Measurements from ENCODE around the gene TAPT1.

DNA sequence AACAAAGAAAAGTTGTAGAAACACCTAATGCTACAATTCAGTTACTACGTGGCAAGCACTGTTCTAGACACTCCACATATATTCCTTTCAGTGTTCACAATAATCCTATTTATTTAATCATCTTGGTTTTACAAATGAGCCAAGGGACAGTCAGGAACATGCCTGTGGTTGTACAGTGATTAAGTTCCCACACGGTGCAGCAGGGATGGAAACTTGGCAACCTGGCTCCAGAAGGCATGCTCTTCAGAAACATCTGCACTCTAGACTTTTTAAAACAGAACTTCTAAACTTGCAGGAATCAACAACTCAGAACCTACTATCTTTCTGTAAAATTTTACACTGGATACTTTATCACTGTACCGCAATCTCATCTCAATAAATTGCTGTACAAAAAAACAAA, 32.1 kb downstream of the TAPT1 start:
- TF ChIP-seq, protein P1, sequence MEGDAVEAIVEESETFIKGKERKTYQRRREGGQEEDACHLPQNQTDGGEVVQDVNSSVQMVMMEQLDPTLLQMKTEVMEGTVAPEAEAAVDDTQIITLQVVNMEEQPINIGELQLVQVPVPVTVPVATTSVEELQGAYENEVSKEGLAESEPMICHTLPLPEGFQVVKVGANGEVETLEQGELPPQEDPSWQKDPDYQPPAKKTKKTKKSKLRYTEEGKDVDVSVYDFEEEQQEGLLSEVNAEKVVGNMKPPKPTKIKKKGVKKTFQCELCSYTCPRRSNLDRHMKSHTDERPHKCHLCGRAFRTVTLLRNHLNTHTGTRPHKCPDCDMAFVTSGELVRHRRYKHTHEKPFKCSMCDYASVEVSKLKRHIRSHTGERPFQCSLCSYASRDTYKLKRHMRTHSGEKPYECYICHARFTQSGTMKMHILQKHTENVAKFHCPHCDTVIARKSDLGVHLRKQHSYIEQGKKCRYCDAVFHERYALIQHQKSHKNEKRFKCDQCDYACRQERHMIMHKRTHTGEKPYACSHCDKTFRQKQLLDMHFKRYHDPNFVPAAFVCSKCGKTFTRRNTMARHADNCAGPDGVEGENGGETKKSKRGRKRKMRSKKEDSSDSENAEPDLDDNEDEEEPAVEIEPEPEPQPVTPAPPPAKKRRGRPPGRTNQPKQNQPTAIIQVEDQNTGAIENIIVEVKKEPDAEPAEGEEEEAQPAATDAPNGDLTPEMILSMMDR (tag by site-specific recombination; IDR thresholded peaks at IDR 0.05) = no peak
- TF ChIP-seq ZNF792 (tag by site-specific recombination; IDR thresholded peaks at IDR 0.05) = no peak
- TF ChIP-seq, protein P2, sequence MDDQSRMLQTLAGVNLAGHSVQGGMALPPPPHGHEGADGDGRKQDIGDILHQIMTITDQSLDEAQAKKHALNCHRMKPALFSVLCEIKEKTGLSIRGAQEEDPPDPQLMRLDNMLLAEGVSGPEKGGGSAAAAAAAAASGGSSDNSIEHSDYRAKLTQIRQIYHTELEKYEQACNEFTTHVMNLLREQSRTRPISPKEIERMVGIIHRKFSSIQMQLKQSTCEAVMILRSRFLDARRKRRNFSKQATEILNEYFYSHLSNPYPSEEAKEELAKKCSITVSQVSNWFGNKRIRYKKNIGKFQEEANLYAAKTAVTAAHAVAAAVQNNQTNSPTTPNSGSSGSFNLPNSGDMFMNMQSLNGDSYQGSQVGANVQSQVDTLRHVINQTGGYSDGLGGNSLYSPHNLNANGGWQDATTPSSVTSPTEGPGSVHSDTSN (CRISPR knock-in tag; IDR thresholded peaks at IDR 0.05) = no peak
- no peak for TF ChIP-seq ZBTB20 (tag by site-specific recombination; IDR thresholded peaks at IDR 0.05)
- no peak for TF ChIP-seq ZBTB48 (tag by site-specific recombination; IDR thresholded peaks at IDR 0.05)
- TF ChIP-seq HOXD13 (CRISPR knock-in tag; IDR thresholded peaks at IDR 0.05; ENCODE audit: borderline replicate concordance) = no peak
- TF ChIP-seq, protein P3, sequence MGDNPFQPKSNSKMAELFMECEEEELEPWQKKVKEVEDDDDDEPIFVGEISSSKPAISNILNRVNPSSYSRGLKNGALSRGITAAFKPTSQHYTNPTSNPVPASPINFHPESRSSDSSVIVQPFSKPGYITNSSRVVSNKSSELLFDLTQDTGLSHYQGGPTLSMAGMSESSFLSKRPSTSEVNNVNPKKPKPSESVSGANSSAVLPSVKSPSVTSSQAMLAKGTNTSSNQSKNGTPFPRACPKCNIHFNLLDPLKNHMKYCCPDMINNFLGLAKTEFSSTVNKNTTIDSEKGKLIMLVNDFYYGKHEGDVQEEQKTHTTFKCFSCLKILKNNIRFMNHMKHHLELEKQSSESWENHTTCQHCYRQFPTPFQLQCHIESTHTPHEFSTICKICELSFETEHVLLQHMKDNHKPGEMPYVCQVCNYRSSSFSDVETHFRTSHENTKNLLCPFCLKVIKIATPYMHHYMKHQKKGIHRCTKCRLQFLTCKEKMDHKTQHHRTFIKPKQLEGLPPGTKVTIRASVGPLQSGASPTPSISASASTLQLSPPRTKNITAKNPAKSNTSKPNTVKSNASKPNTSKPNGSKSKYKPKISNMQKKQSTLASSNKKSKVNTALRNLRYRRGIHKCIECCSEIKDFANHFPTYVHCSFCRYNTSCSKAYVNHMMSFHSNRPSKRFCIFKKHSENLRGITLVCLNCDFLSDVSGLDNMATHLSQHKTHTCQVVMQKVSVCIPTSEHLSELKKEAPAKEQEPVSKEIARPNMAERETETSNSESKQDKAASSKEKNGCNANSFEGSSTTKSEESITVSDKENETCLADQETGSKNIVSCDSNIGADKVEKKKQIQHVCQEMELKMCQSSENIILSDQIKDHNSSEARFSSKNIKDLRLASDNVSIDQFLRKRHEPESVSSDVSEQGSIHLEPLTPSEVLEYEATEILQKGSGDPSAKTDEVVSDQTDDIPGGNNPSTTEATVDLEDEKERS (tag by site-specific recombination; IDR thresholded peaks at IDR 0.05) = no peak

Data from HEK293 (cell line).